H1 (cell line): ENCODE measurements around the gene CDH2. TPM values are rescaled to one million over a fixed set of nuclear protein-coding genes. Genes with fewer than 3 reads are reported as not detected.

Source experiments
- KDM5A ChIP-seq: fragments of 200-600 bp; IDR thresholded peaks from 2 replicates; pipeline ENCODE4 v1.7.1; 2012; ENCODE audit warnings: mild to moderate bottlenecking, low read length, inconsistent platforms, mixed read lengths
- PHF8 ChIP-seq: fragments of 200-600 bp; sonication (generic); conservative IDR thresholded peaks from 2 replicates; pipeline ENCODE4 v1.7.1; 2012; ENCODE audit warnings: low read depth, mild to moderate bottlenecking, inconsistent platforms, low read length, moderate library complexity
- RAD21 ChIP-seq, 2 experiments: IDR thresholded peaks in 1 of 2; conservative IDR thresholded peaks in 1 of 2; 2 replicates each; pipeline ENCODE4 v1.6.1; 2011; ENCODE audit warnings: low read depth in 2 of 2, low read length in 2 of 2, improper control_type of control experiment in 1 of 2, inconsistent platforms in 1 of 2, mild to moderate bottlenecking in 1 of 2, moderate library complexity in 1 of 2
- RFX5 ChIP-seq: IDR thresholded peaks from 2 replicates; pipeline ENCODE4 v1.6.1; 2011; ENCODE audit warnings: low read depth, low read length, improper control_type of control experiment, borderline replicate concordance
- TAF1 ChIP-seq: IDR thresholded peaks from 2 replicates; pipeline ENCODE4 v1.6.1; 2011; ENCODE audit warnings: mild to moderate bottlenecking, low read depth, low read length
- polyA plus RNA-seq, 7 experiments: library from polyadenylated mRNA; depleted of rRNA in 3 of 7; stranded (reverse) in 5 of 7; unstranded in 2 of 7; fragments of >200 nt in 5 of 7; fragments of 200-250 nt in 2 of 7; gene quantifications; 1 replicate in 5 of 7; 2 replicates in 1 of 7; 4 replicates in 1 of 7; pipeline versions ENCODE4 v1.2.1 to v1.2.3, GENCODE V29; 2011 to 2013; ENCODE audit warnings: missing spikeins in 2 of 7, mixed read lengths in 2 of 7
- total RNA-seq: library from RNA; stranded (reverse); fragmentation: NEBNext Ultra II Directional; extraction: Animal tissue kit (Norgen Biotek cat#: 25700); gene quantifications from 2 replicates; pipeline ENCODE4 v1.2.1, GENCODE V29; 2021
- TF ChIP-seq, protein P1 (sequence below): IDR thresholded peaks from 2 replicates; pipeline ENCODE4 v1.6.1; 2012; ENCODE audit warnings: inconsistent platforms

Gene CDH2
- total and polyA plus RNA-seq, 2 of the 8 experiments (the other 6 are each of a cell fraction or from before 2014, with no cell fraction given), result 15.0 to 56.5 TPM

DNA sequence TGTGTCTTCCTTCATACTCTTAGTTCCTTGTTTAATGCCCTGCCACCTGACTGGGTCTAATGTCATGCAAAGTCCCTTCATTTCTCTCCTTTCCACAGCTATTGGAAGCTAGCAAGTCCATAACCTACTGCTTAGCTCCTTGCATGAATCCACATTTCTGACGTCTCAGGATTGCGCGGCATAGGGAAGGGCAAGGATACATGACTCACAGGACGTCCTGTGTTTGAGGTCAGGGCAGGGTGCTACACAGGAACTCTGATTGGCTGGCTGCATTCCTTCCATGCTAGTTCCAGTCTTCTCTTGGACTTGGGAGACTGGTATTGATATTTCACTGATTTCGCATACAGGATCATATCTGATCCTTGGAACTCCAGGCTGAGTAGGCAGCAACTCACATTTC is 137.9 kb downstream of the CDH2 start (continued):
- TF ChIP-seq RAD21 (IDR thresholded peaks at IDR 0.05 in 1 of 2, conservative IDR thresholded peaks at IDR 0.05 in 1 of 2; ENCODE audit: low read depth in 2 of 2, low read length in 2 of 2) (no peak), TAF1 (no peak), PHF8 (no peak), KDM5A (no peak), RFX5 (no peak)
- TF ChIP-seq, protein P1, sequence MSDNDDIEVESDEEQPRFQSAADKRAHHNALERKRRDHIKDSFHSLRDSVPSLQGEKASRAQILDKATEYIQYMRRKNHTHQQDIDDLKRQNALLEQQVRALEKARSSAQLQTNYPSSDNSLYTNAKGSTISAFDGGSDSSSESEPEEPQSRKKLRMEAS, result no peak
